ENCODE results near the gene ASB2.

- no peak for TF ChIP-seq CTCF (IDR thresholded peaks at IDR 0.05)
- TF ChIP-seq POLR2A (IDR thresholded peaks at IDR 0.05) = no peak
- TF ChIP-seq POLR2AphosphoS5 (IDR thresholded peaks at IDR 0.05) = no peak
- TF ChIP-seq EP300 (IDR thresholded peaks at IDR 0.05) = no peak
Observed at GRCh38 chr14:93991649-93992048, 15.3 kb upstream of the ASB2 start.

All from suprapubic skin (tissue), 4 donors.